HG02642 (cell line): ENCODE measurements around the gene CTDSP1.
A peak's percentile ranks its signal among the peaks of the same experiment; 100 is the strongest.

Source experiments
- ATAC-seq: cut with Tn5 transposase; IDR thresholded peaks from one replicate; pipeline ENCODE4 v1.9.1; 2021; ENCODE audit warnings: mild to moderate bottlenecking; ENCODE audit not compliant: unreplicated experiment, poor library complexity

Gene CTDSP1

DNA sequence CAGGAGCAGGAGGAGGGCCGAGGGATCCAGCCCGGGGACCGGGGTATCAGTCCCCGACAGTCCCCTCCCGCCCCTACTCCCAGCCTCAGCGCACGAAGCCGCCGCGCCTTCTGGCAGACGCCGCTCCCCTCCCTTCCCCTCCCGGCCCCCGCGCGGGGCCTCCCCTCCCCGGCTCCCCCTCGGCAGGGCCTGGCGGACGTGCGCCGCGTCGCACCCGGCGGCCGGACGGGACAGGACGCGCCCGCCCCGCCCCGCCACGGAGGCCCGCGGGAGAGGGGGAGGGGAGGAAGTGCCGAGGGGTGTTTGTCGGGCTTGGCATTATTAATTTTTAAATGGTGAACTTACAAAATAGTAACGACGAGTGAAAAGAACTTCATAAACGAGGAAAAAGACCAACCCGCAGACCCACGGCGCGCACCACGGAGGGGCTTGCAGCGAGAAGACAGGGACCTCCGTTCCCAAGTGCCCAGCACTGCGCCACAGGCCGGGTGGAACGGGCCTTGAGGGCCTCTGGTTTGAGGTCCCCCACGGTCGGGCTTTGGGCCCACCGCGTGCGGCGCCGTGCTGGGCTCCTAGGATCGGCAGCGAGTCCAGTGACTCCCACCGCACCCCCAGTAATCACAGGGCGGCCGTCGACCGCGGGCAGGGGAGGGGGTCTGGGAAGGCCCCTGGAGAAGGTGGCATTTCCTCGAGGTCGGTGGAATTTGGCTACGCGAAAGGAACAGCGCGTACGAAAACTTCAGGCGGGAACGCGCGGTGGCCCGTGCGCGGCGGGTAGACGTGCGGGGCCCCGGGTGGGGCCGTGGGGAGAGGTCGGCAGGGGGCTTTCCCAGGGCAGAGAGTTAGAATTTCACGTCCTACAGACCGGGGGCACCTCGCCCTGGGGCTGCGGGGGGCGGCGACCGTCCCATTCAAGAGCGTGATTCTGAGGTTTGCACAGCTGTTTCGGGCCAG is 954 bp upstream of the CTDSP1 start:
- ATAC-seq = peak; percentile 20

DNA sequence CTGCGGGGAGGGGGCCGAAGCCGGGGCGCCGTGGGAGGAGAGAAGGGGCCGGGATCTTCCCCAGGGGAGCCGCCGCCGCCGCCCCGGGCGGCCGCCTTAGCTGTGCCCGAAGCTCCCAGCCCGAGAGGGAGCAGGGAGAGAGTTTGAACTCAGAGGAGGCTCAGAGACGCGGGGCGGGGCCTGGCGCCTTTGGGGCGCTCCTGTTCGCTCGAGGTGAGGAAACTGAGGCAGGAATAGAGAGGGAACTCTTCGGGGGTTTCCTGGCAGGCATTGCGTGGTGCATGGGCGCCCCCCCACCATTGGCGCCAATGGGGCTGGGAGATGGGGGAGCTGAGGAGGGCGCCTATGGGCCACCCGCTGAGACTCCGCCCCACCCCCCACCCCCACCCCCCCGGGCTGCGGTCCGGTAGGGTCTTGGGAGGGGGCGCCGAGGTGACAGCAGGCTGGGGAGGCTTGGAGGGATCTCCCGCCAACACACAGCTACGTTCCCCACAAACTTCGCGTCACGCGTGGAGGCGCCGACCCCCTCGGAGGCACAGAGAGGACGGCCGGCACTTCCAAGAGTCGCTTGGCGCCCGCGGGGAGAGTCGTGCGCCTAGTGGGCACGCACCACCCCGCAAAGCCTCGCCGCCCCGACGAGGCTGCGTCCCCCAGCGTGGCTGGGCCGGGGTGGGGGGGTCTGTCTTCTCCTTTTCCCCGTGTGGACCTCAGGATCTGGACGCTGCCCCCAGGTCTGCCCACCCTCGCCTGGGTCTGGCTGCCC is 680 bp downstream of the CTDSP1 start:
- peak; percentile 3 for ATAC-seq

DNA sequence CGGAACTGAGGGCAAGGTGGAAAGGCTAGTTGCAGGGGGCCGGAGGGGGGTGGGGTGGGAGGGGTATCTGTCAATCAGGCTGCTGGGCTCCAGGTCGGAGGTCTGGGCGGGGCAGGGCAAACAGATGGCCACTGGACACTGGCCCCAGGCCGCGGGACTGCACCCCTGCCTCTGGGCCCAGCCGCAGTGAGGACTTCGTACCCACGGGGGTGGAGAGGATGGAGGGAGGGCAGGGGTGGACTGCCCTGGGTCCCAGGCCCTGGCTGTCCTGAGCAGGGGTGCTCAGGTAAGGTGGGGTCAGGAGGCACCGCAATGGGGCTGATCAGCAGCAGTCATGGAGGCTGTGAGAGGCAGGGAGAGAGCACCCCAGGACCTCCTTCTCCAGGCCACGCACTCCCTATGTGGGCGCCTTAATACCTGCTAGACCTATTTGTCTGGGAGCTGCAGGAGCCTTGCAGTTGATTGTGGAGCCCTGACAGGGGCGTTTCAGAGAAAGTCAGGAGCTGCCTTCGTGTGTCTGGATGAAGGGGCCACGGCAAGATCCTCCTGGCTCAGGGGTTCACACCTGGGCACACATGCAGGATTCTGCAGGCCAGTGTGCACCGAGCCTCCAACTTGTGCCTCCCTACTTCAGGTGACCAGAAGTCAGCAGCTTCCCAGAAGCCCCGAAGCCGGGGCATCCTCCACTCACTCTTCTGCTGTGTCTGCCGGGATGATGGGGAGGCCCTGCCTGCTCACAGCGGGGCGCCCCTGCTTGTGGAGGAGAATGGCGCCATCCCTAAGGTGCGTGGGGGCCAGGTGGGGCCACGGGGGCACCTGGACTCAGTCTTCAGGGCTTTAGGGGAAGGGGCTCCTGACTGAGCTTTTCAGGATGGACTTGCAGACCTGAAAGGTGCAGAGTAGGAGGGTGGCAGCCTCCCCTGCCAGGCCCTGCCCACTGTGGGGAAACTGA is 1.5 kb downstream of the CTDSP1 start:
- ATAC-seq = no peak

DNA sequence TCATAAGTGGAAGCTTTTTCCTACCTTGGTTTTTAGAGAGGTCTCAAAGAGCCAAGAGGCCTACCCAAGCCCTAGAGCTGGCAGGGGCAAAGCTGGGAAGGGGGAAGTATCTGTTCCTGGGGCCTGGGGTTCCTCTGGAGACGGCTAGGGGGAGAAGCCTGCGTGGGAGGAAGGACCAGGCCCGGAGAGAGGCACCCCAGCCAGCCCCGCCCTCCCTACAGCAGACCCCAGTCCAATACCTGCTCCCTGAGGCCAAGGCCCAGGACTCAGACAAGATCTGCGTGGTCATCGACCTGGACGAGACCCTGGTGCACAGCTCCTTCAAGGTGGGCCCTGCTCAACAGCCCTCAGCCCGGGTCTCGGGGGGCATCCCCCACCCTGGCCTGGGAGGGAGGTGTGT is 2.2 kb downstream of the CTDSP1 start:
- no peak for ATAC-seq

DNA sequence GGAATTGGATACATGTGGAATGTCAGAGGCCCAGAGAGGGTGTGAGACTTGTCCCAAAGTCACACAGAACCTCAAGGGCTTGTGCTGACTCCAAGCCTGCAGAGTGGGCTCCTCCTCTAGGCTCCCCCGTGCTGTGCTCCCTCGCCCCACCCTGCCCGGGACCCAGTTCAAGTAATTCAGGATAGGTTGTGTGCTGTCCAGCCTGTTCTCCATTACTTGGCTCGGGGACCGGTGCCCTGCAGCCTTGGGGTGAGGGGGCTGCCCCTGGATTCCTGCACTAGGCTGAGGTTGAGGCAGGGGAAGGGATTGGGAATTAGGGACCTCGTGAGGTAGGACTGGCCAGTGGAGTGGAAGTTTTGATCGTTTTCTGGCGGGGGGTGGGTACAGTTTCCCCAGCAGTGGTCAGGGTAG is 2.8 kb downstream of the CTDSP1 start:
- no peak for ATAC-seq

DNA sequence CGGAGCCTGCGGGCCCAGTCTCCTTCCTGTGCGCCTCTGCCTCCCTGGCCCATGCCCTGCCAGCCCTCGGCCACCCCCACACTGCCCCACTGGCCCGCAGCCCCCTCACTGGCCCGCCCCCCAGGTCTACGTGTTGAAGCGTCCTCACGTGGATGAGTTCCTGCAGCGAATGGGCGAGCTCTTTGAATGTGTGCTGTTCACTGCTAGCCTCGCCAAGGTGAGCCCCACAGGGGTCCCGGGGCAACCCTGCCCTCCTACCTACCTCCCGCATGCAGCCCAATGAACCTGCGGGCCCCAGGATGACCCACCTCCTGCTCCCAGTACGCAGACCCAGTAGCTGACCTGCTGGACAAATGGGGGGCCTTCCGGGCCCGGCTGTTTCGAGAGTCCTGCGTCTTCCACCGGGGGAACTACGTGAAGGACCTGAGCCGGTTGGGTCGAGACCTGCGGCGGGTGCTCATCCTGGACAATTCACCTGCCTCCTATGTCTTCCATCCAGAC is 3.3 kb downstream of the CTDSP1 start:
- no peak for ATAC-seq

DNA sequence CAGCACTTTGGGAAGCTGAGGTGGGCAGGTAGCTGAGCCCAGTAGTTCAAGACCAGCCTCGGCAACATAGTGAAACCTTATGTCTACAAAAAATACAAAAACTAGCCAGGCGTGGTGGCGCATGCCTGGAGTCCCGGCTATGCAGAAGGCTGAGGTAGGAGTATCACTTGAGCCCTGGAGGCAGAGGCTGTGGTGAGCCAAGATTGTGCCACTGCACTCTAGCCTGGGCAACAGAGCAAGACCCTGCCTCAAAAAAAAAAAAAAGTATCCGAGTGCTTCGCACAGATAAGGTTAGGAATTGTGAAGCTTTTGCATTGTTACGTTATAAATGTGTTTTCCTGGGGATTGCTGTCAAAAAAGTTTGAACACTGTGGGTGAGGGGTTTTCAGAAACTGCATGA is 4.1 kb downstream of the CTDSP1 start:
- ATAC-seq = no peak

DNA sequence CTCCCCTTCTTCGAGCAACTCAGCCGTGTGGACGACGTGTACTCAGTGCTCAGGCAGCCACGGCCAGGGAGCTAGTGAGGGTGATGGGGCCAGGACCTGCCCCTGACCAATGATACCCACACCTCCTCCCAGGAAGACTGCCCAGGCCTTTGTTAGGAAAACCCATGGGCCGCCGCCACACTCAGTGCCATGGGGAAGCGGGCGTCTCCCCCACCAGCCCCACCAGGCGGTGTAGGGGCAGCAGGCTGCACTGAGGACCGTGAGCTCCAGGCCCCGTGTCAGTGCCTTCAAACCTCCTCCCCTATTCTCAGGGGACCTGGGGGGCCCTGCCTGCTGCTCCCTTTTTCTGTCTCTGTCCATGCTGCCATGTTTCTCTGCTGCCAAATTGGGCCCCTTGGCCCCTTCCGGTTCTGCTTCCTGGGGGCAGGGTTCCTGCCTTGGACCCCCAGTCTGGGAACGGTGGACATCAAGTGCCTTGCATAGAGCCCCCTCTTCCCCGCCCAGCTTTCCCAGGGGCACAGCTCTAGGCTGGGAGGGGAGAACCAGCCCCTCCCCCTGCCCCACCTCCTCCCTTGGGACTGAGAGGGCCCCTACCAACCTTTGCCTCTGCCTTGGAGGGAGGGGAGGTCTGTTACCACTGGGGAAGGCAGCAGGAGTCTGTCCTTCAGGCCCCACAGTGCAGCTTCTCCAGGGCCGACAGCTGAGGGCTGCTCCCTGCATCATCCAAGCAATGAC is 4.8 kb downstream of the CTDSP1 start:
- ATAC-seq = no peak

DNA sequence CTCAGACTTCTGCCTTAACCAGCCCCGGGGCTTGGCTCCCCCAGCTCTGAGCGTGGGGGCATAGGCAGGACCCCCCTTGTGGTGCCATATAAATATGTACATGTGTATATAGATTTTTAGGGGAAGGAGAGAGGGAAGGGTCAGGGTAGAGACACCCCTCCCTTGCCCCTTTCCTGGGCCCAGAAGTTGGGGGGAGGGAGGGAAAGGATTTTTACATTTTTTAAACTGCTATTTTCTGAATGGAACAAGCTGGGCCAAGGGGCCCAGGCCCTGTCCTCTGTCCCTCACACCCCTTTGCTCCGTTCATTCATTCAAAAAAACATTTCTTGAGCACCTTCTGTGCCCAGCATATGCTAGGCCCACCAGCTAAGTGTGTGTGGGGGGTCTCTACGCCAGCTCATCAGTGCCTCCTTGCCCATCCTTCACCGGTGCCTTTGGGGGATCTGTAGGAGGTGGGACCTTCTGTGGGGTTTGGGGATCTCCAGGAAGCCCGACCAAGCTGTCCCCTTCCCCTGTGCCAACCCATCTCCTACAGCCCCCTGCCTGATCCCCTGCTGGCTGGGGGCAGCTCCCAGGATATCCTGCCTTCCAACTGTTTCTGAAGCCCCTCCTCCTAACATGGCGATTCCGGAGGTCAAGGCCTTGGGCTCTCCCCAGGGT is 5.5 kb downstream of the CTDSP1 start:
- no peak for ATAC-seq

DNA sequence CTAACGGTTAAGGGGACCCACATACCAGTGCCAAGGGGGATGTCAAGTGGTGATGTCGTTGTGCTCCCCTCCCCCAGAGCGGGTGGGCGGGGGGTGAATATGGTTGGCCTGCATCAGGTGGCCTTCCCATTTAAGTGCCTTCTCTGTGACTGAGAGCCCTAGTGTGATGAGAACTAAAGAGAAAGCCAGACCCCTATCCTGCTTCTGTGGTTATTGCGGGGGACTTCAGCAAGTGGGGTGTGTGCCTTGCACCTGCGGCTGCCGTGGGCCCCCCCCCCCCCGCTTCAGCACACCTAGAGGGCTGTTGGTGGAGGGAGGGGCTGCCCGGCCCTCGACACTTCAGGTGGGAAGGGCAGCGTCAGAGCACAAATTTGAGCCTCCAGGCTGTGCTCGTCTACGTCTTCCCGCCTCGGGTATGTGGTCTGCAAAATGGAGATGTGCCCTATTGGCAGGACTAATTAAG is 6.1 kb downstream of the CTDSP1 start:
- ATAC-seq = peak; percentile 21

DNA sequence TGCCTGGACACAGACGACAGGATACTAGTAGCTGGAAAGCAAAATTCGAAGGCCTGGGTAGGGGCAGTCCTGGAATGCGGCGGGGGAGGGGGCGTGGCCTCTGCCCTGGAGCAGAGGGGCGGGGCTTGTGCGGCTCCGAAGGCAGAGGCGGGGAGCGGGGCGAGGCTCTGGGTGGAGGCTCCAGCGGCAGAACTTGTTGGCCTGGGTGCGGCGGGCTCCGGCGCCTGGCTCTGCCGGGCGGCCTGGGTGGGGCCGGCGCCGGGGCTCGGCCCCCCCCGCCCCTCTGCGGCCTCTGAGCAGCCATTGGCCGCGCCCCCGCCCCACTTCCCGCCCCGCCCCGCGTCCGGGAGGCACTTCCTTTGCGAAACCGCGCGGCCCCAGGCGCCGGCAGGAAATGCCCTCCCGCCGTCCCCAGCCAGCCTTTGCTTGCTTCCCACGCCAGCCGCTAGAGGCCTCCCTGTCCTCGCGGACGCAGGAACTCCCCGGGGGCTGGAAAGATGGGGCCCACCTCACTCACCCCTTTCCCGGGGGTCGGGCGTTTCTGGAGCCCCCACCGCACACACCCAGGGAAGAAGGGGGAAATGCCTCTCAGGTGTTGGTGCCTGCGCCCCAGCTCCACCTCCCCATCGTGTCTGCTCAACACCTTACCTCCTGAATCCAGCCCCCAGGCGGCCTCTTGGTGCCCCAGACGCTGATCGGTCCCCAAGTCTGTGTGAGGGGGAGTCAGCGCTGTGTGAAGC is 6.7 kb downstream of the CTDSP1 start:
- ATAC-seq = peak; percentile 87

DNA sequence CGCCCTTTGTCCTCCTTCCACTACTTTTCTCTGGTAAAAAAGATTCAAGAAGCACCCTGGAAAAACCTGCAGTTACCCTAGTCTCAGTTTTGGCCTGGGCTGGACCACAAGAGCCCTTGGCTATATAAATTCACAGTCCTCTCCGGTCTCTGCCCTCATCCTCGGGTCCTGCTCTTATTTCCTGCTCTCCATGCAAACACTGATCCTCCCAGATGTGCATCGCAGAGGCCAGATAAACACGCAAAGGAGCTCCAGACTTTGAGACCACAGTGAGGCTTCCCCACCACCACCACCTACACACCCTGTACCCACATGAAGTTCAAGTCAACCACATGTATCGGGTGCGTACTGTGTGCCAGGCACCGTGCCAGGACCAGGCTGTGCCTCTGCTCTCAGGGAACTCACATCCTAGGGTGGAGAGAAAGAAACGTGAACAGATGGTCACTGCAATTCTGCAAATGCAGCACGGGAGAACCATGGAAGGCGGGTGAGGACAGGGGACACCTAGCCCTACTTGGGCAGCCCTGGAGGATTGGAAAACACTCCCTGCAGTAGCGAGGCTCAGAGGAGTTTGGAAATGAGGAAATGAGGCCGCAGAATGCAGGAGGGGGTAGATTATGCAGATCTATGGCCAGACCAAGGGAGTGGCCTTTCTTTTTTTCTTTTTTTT is 7.4 kb downstream of the CTDSP1 start:
- no peak for ATAC-seq

DNA sequence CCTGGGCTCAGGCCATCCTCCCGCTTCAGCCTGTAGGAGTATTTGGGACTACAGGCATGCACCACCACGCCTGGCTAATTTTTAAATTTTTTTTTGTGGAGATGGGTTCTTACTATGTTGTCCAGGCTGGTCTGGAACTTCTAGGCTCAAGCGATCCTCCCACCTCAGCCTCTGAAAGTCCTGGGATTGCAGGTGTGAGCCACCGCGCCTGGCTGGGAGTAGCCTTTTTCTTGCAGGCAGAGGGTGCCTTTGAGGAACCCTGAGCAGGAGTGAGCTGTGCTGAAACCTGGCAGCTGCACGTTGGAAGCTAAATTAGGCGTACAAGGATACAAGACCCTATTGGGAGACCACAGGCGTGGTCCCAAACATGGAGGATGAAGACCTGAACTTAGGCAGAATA is 8.0 kb downstream of the CTDSP1 start:
- ATAC-seq = no peak

DNA sequence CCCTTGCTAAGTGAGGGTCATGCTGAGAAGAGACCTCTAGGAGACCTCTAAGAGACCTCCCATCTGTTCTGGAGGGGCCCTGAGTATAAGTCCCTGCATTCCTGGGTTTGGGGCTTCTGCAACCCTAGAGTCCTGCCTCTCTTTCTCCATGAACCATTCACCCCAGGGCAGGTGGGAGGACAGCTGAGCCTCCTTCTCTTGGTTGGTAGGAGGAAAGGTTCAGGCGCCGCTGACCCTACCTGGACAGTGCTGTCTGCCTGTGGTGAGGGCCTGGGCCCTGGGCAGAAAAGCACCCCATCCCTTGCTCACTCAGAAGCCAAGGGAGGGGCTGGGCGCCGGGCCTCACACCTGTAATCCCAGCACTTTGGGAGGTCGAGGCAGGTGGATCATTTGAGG is 18.7 kb downstream of the CTDSP1 start:
- ATAC-seq = no peak

DNA sequence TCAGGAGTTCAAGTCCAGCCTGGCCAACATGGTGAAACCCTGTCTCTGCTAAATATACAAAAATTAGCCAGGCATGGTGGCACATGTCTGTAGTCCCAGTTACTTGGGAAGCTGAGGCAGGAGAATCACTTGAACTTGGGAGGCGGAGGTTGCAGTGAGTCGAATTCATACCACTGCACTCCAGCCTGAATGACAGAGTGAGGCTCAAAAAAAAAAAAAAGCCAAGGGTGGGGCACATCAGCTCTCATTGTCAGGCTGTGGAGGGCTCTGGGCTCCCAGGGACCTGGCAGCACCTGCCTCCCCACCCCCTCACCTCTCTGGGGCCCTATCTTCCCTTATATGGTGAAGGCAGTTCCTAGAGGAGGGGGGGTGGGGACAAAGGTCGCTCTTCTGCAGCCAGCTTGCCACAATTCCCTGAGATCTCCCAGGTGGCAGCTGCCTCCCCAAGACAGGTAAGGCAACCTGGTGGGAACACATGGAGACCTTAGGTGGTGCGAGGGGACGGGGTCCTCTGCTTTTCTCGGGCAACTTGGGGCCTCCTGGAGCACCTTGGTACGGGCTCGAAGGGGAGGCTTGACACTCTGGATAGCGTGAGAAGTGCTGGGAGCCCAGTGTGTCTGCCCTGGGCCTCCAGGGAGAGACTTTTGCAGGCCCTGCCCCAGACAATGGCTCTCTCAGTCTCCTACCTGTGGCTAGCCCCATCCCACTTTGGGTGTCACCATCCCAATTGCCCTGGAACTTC is 19.2 kb downstream of the CTDSP1 start, which contains the start of gene VIL1:
Gene VIL1 (plus strand): TSS at position 407 of the 742 bp plus-strand sequence. CDS start 4,656 bp downstream, outside the sequence.
- no peak for ATAC-seq

DNA sequence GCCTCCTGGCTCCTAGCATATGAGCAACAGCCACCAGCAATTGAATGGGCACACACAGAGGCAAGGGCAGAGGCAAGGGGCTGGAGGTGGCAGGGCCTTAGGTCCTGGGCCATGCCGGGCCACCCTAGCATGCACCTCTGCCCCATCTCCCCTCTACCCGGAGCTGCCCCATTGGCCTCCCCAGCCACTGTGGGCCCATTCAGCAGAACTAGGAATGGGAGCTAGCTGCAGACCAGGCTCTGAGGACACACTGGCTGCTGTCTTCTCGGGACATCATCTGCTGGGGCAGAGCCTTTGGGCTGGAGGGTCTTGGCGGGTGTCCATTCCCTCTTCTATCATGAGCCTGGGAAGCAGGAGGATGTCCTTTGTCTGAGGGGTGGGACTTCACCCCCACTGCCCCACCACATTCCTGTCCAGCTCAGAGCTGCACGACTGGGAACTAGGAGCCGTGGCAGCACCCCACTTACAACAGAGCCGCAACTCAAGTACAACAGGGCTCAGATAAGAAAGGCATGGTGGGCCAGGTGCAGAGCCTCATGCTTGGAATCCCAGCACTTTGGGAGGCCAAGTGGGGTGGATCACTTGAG is 20.1 kb downstream of the CTDSP1 start:
- ATAC-seq = no peak
